Osteoblast (primary cell): ENCODE measurements around the gene VPS35L. TPM values are rescaled to one million over a fixed set of nuclear protein-coding genes. Genes with fewer than 3 reads are reported as not detected.

Experiments used
- DNase-seq: peaks from one replicate; pipeline ENCODE4 v3.0.0; 2011; ENCODE audit warnings: low spot score, mixed read lengths; ENCODE audit not compliant: insufficient read length; ENCODE audit errors: missing footprints
- H2AFZ ChIP-seq: 2 replicates; pipeline ENCODE4 v1.6.0; 2011; ENCODE audit warnings: mild to moderate bottlenecking, low read length
- H3K27ac ChIP-seq: 2 replicates; pipeline ENCODE4 v1.5.1; 2011; ENCODE audit warnings: mild to moderate bottlenecking, low read depth, low read length, moderate library complexity
- H3K27me3 ChIP-seq: 2 replicates; pipeline ENCODE4 v1.6.0; 2012; ENCODE audit warnings: mild to moderate bottlenecking, control low read depth, inconsistent platforms, low read length, moderate library complexity; ENCODE audit not compliant: insufficient read depth
- H3K36me3 ChIP-seq: 2 replicates; pipeline ENCODE4 v1.5.1; 2011; ENCODE audit warnings: mild to moderate bottlenecking, low read length, control low read depth, moderate library complexity; ENCODE audit not compliant: insufficient read depth
- H3K4me1 ChIP-seq: 2 replicates; pipeline ENCODE4 v1.5.1; 2011; ENCODE audit warnings: mild to moderate bottlenecking, low read length, control low read depth, moderate library complexity; ENCODE audit not compliant: insufficient read depth
- H3K4me2 ChIP-seq: 2 replicates; pipeline ENCODE4 v1.6.0; 2011; ENCODE audit warnings: mild to moderate bottlenecking, low read length; ENCODE audit not compliant: insufficient read depth
- H3K4me3 ChIP-seq: fragments of 200-600 bp; sonication (generic); 3 replicates; pipeline ENCODE4 v1.5.1; 2012; ENCODE audit warnings: mild to moderate bottlenecking, low read length, inconsistent platforms; ENCODE audit not compliant: insufficient read depth
- H3K79me2 ChIP-seq: 2 replicates; pipeline ENCODE4 v1.6.0; 2012; ENCODE audit warnings: mild to moderate bottlenecking, low read length, control low read depth, inconsistent platforms; ENCODE audit not compliant: insufficient read depth
- H3K9me3 ChIP-seq: 2 replicates; pipeline ENCODE4 v1.5.1; 2011; ENCODE audit warnings: low read depth, low read length, control low read depth
- H4K20me1 ChIP-seq: 2 replicates; pipeline ENCODE4 v1.6.0; 2012; ENCODE audit warnings: mild to moderate bottlenecking, low read length, control low read depth; ENCODE audit not compliant: insufficient read depth
- total RNA-seq: library from RNA; depleted of rRNA; stranded (reverse); fragments of >200 nt; gene quantifications from 2 replicates; pipeline ENCODE4 v1.2.3, GENCODE V29; 2012
- TF ChIP-seq, protein P1 (sequence below): IDR thresholded peaks from 2 replicates; pipeline ENCODE4 v1.5.1; 2011; ENCODE audit warnings: mild to moderate bottlenecking, low read depth, low read length, moderate library complexity; ENCODE audit errors: extremely low read depth

The VPS35L gene
- total RNA-seq, 1 donor, result 64.8 TPM

DNA sequence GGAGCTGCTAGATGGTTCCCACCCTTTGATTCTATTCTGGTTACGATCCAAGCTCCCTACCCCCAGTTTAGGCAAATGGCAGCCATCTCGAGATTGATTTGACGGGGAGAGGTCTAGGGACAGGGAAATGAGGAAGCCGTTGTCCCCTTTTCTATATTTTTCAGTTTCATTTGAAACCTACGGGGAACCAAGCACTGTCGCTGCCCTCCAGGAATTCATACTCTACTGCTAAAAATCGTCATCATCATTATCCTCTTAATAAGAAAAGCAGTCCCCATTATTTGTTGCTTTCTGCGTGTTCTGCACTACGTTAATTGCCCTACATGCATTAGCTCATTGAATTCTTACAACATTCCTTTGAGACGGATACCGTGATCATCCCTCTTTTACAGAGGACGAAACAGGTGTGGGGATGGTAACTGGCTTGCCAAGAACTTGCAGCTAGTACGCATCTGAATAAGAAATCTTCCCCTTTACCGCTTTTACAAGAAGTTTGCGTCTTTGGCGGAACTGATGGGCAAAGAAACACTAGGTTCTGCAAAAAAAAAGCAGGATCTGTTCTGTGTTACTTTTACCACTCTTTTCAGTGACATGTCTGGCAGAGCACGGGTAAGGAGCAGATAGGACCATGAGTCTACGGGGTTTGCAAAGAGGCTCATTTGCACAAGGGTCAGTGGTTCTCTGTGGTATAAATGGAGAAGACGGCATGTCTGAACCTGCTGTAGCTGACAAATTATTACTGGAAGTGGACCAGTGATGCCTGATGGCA, 30.7 kb upstream of the VPS35L start:
- Histone ChIP-seq H2AFZ (peak overlapping the region; percentile 98), H4K20me1 (peaks cover 7% of the 10 kb centered on the region), H3K4me3 (peak overlapping the region; percentile 96), H3K27ac (peak overlapping the region; percentile 69), H3K4me1 (peaks cover 28% of the 10 kb centered on the region), H3K4me2 (peak overlapping the region; percentile 93), H3K36me3 (peaks cover 14% of the 10 kb centered on the region), H3K27me3 (no peaks in the 10 kb centered on the region), H3K79me2 (peaks cover 46% of the 10 kb centered on the region), H3K9me3 (no peaks in the 10 kb centered on the region)
- DNase-seq, result peak; percentile 50
- TF ChIP-seq, protein P1, sequence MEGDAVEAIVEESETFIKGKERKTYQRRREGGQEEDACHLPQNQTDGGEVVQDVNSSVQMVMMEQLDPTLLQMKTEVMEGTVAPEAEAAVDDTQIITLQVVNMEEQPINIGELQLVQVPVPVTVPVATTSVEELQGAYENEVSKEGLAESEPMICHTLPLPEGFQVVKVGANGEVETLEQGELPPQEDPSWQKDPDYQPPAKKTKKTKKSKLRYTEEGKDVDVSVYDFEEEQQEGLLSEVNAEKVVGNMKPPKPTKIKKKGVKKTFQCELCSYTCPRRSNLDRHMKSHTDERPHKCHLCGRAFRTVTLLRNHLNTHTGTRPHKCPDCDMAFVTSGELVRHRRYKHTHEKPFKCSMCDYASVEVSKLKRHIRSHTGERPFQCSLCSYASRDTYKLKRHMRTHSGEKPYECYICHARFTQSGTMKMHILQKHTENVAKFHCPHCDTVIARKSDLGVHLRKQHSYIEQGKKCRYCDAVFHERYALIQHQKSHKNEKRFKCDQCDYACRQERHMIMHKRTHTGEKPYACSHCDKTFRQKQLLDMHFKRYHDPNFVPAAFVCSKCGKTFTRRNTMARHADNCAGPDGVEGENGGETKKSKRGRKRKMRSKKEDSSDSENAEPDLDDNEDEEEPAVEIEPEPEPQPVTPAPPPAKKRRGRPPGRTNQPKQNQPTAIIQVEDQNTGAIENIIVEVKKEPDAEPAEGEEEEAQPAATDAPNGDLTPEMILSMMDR, result no peak

DNA sequence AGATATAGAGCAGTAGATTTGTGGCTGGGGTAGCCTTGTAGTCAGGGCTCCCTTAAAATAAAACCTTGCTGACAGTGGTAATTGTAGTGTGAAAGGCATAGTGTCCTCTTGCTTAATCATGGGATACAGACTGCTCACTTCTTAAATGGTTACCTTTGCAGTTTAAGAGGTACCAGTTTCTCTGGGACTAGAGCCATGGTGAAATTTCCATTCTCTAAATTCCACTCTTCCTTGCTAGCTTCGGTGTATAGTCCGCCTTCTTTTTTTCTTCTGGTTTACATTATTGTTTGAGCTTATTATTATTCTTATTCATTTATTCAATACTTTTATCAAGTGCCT, 30.1 kb upstream of the VPS35L start:
- no peaks in the 10 kb centered on the region for H3K27me3 ChIP-seq
- peaks cover 26% of the 10 kb centered on the region for H3K4me1 ChIP-seq
- H3K9me3 ChIP-seq, result no peaks in the 10 kb centered on the region
- peak overlapping the region; percentile 93 for H3K4me2 ChIP-seq
- peaks cover 7% of the 10 kb centered on the region for H4K20me1 ChIP-seq
- H2AFZ ChIP-seq, result peak overlapping the region; percentile 98
- no peak for DNase-seq
- peak overlapping the region; percentile 69 for H3K27ac ChIP-seq
- H3K4me3 ChIP-seq, result peak overlapping the region; percentile 96
- H3K79me2 ChIP-seq, result peaks cover 42% of the 10 kb centered on the region
- peaks cover 14% of the 10 kb centered on the region for H3K36me3 ChIP-seq
- TF ChIP-seq, protein P1, result no peak

DNA sequence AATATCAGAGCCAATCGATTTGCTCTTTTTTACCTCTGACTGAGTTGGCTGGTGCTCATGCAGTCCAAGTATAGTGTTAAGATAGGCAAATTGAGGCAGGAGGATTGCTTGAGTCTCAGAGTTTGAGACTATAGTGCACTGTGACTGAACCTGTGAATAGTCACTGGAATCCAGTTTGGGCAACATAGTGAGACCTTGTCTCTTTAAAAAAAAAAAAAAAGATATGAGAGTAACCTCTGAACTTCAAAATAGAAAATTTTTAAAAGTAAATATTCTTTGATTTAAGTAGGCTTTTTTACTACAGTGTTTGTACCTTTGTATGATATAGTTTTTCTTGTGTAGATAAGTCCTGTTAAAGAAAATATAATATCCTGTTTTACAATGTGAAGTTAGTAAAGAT, 28.3 kb upstream of the VPS35L start:
- Histone ChIP-seq H3K79me2 (peaks cover 34% of the 10 kb centered on the region), H3K4me2 (no peak overlapping the region), H3K4me3 (no peak overlapping the region), H3K27me3 (no peaks in the 10 kb centered on the region), H3K36me3 (peaks cover 14% of the 10 kb centered on the region), H4K20me1 (no peaks in the 10 kb centered on the region), H3K27ac (no peak overlapping the region), H2AFZ (no peak overlapping the region), H3K9me3 (no peaks in the 10 kb centered on the region), H3K4me1 (peaks cover 15% of the 10 kb centered on the region)
- no peak for DNase-seq
- TF ChIP-seq, protein P1, result no peak

DNA sequence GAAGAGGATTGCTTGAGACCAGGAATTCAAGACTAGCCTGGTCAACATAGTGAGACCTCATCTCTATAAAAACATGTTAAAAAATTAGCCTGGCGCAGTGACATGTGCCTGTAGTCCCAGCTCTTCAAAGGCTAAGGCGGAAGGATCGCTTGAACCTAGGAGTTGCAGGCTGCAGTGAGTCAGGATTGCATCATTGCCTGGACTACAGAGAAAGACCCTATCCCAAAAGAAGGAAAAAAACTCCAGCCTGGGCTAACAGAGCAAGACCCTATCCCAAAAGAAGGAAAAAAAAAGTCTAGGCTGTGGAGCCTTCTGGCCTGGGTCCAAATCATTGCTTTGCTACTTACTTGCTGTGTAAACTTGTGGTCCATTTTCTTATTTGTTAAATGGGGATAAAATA, 26.8 kb upstream of the VPS35L start:
- Histone ChIP-seq H3K4me1 (peaks cover 13% of the 10 kb centered on the region), H3K27ac (no peak overlapping the region), H3K9me3 (no peaks in the 10 kb centered on the region), H4K20me1 (no peaks in the 10 kb centered on the region), H3K27me3 (no peaks in the 10 kb centered on the region), H3K4me2 (no peak overlapping the region), H3K4me3 (no peak overlapping the region), H3K79me2 (peaks cover 34% of the 10 kb centered on the region), H2AFZ (no peak overlapping the region), H3K36me3 (peaks cover 18% of the 10 kb centered on the region)
- DNase-seq, result no peak
- TF ChIP-seq, protein P1, result no peak
